HCT116 (cell line): ENCODE measurements around the gene FLNA. TPM values are rescaled to one million over a fixed set of nuclear protein-coding genes. Genes with fewer than 3 reads are reported as not detected.

Experiments used
- ATAC-seq: fragments of 200-7000 bp; cut with Tn5 transposase; 2 replicates; pipeline ENCODE4 v1.9.1; 2020; ENCODE audit warnings: mild to moderate bottlenecking, moderate library complexity
- Bru-seq: library from RNA; stranded (reverse); fragments of 400-500 nt; gene quantifications from one replicate; lab custom pipeline; 2021; lab: Mats Ljungman, UMichigan
- BruChase-seq, 2 experiments: library from RNA; stranded (reverse); fragments of 400-500 nt; gene quantifications; one replicate each; lab custom pipeline; 2021; lab: Mats Ljungman, UMichigan
- BruUV-seq: library from RNA; stranded (reverse); fragments of 400-500 nt; replicated peaks from 2 replicates; lab custom pipeline; 2021; lab: Mats Ljungman, UMichigan
- CTCF ChIA-PET: fragments of 300-600 bp; sonication (Branson Sonifier 250); formaldehyde crosslinking; loops from one replicate; lab custom pipeline; 2021; ENCODE audit warnings: antibody characterized with exemption; lab: Charles Lee
- POLR2A ChIA-PET: fragments of 300-600, 350-600 bp; sonication (Branson Sonifier 250); formaldehyde crosslinking; loops from one replicate; lab custom pipeline; 2021; ENCODE audit warnings: antibody characterized with exemption; lab: Charles Lee
- RAD21 ChIA-PET, 2 experiments: fragments of 300-600 bp; sonication (Branson Sonifier 250); formaldehyde crosslinking; loops; one replicate each; lab custom pipeline; 2023; ENCODE audit warnings: low total read pairs in 2 of 2; ENCODE audit not compliant: uncharacterized antibody in 2 of 2, unreplicated experiment in 2 of 2, low non-redundant PET in 1 of 2; lab: Charles Lee
- DNase-seq: peaks from one replicate; pipeline ENCODE4 v3.0.0-alpha.2; 2010; ENCODE audit warnings: low read depth, low spot score
- H2AFZ ChIP-seq: fragments of 200-600 bp; shearing (Covaris generic), sonication (generic); 2 replicates; pipeline ENCODE4 v1.6.1; 2017; ENCODE audit warnings: low read depth, mixed run types, mixed read lengths, antibody characterized with exemption, low read length; ENCODE audit not compliant: poor library complexity, severe bottlenecking
- H3K27ac ChIP-seq: 2 replicates; pipeline ENCODE4 v1.5.1; 2012; ENCODE audit warnings: low read depth, low read length
- H3K27me3 ChIP-seq: fragments of 200-600 bp; sonication (generic); 2 replicates; pipeline ENCODE4 v1.6.1; 2016; ENCODE audit warnings: mixed run types, low read length, mixed read lengths; ENCODE audit not compliant: insufficient read depth
- H3K36me3 ChIP-seq, 2 experiments: fragments of 200-500 bp in 1 of 2; fragments of 200-600 bp in 1 of 2; sonication (Bioruptor generic) in 1 of 2; sonication (generic) in 1 of 2; 2 replicates each; pipeline versions ENCODE4 v1.5.1 to v1.6.1; 2014 to 2016; ENCODE audit warnings: low read length in 2 of 2, inconsistent platforms in 1 of 2, mixed read lengths in 1 of 2, mixed run types in 1 of 2; ENCODE audit not compliant: insufficient read depth in 2 of 2, control insufficient read depth in 1 of 2
- H3K4me1 ChIP-seq, 2 experiments: fragments of 200-600 bp in 1 of 2; sonication (generic) in 1 of 2; 2 replicates each; pipeline versions ENCODE4 v1.5.1 to v1.6.1; 2012 to 2017; ENCODE audit warnings: low read length in 2 of 2, inconsistent platforms in 1 of 2, mild to moderate bottlenecking in 1 of 2, mixed read lengths in 1 of 2, mixed run types in 1 of 2, moderate library complexity in 1 of 2; ENCODE audit not compliant: insufficient read depth in 2 of 2, control insufficient read depth in 1 of 2
- H3K4me2 ChIP-seq: fragments of 200-600 bp; sonication (generic); 2 replicates; pipeline ENCODE4 v1.6.1; 2017; ENCODE audit warnings: mixed run types, low read length, mixed read lengths
- H3K4me3 ChIP-seq, 2 experiments: fragments of 200-600 bp in 1 of 2; sonication (generic) in 1 of 2; replicated peaks in 1 of 2; 2 replicates each; pipeline ENCODE4 v1.5.1; 2011 to 2016; ENCODE audit warnings: low read length in 2 of 2, control low read depth in 1 of 2, low read depth in 1 of 2, mild to moderate bottlenecking in 1 of 2, mixed read lengths in 1 of 2, mixed run types in 1 of 2
- H3K79me2 ChIP-seq: fragments of 200-600 bp; sonication (generic); 2 replicates; pipeline ENCODE4 v1.6.1; 2017; ENCODE audit warnings: mild to moderate bottlenecking, mixed run types, low read length, moderate library complexity, mixed read lengths; ENCODE audit not compliant: insufficient read depth
- H3K9ac ChIP-seq: fragments of 200-600 bp; sonication (generic); 2 replicates; pipeline ENCODE4 v1.6.1; 2016; ENCODE audit warnings: low read length, mixed read lengths
- H3K9me2 ChIP-seq: fragments of 200-600 bp; sonication (generic), shearing (Covaris generic); 2 replicates; pipeline ENCODE4 v1.6.1; 2017; ENCODE audit warnings: mixed run types, mild to moderate bottlenecking, moderate library complexity; ENCODE audit not compliant: insufficient read depth
- H3K9me3 ChIP-seq, 2 experiments: fragments of 200-500 bp in 1 of 2; fragments of 200-600 bp in 1 of 2; sonication (Bioruptor generic) in 1 of 2; sonication (generic) in 1 of 2; 2 replicates each; pipeline ENCODE4 v1.6.1; 2014 to 2017; ENCODE audit warnings: low read length in 2 of 2, mixed read lengths in 2 of 2, inconsistent platforms in 1 of 2, low read depth in 1 of 2, mild to moderate bottlenecking in 1 of 2, mixed run types in 1 of 2, moderate library complexity in 1 of 2; ENCODE audit not compliant: control insufficient read depth in 1 of 2, insufficient read depth in 1 of 2
- H4K20me1 ChIP-seq: fragments of 200-600 bp; sonication (generic), shearing (Covaris generic); 2 replicates; pipeline ENCODE4 v1.6.1; 2017; ENCODE audit warnings: mixed run types, mild to moderate bottlenecking, moderate library complexity; ENCODE audit not compliant: insufficient read depth
- CEBPB ChIP-seq: IDR thresholded peaks from 2 replicates; pipeline ENCODE4 v1.6.1; 2012; ENCODE audit warnings: low read depth
- JUND ChIP-seq: IDR thresholded peaks from 2 replicates; pipeline ENCODE4 v1.6.1; 2012
- SRF ChIP-seq: IDR thresholded peaks from 2 replicates; pipeline ENCODE4 v1.6.1; 2012; ENCODE audit warnings: low read depth
- YY1 ChIP-seq: IDR thresholded peaks from 2 replicates; pipeline ENCODE4 v1.6.1; 2011; ENCODE audit warnings: low read length, low read depth, moderate library complexity, mild to moderate bottlenecking; ENCODE audit not compliant: insufficient replicate concordance; ENCODE audit errors: extremely low read depth
- ZFX ChIP-seq: fragments of 450-650 bp; IDR thresholded peaks from 2 replicates; pipeline ENCODE4 v1.6.1; 2017
- intact Hi-C: fragments of 100-400 bp; cut with micrococcal nuclease; formaldehyde crosslinking; loops from 2 replicates; pipeline ENCODE4 v1.10.0; 2022
- long read RNA-seq: library from polyadenylated mRNA; unstranded; transcript quantifications from one replicate; pipeline ENCODE4 v2.0.0, GENCODE V29; 2021; ENCODE audit not compliant: unreplicated experiment
- polyA plus RNA-seq: library from polyadenylated mRNA; unstranded; fragments of >200 nt; gene quantifications from 2 replicates; pipeline ENCODE4 v1.2.1, GENCODE V29; 2012; ENCODE audit warnings: missing spikeins
- total RNA-seq: library from RNA; stranded (reverse); gene quantifications from one replicate; pipeline ENCODE4 v1.2.1, GENCODE V29; 2021; ENCODE audit not compliant: unreplicated experiment
- TF ChIP-seq, protein P1 (sequence below): IDR thresholded peaks from 2 replicates; pipeline ENCODE4 v1.6.1; 2012
- TF ChIP-seq, protein P2 (sequence below), 3 experiments: fragments of 200-600 bp in 1 of 3; sonication (generic) in 1 of 3; IDR thresholded peaks in 2 of 3; conservative IDR thresholded peaks in 1 of 3; 2 replicates each; pipeline ENCODE4 v1.5.1; 2012 to 2017; ENCODE audit warnings: low read depth in 2 of 3, low read length in 2 of 3, antibody characterized with exemption in 1 of 3, borderline replicate concordance in 1 of 3, control low read depth in 1 of 3, mild to moderate bottlenecking in 1 of 3, mixed read lengths in 1 of 3, mixed run types in 1 of 3, moderate library complexity in 1 of 3; ENCODE audit not compliant: insufficient read depth in 1 of 3

FLNA gene, protein sequence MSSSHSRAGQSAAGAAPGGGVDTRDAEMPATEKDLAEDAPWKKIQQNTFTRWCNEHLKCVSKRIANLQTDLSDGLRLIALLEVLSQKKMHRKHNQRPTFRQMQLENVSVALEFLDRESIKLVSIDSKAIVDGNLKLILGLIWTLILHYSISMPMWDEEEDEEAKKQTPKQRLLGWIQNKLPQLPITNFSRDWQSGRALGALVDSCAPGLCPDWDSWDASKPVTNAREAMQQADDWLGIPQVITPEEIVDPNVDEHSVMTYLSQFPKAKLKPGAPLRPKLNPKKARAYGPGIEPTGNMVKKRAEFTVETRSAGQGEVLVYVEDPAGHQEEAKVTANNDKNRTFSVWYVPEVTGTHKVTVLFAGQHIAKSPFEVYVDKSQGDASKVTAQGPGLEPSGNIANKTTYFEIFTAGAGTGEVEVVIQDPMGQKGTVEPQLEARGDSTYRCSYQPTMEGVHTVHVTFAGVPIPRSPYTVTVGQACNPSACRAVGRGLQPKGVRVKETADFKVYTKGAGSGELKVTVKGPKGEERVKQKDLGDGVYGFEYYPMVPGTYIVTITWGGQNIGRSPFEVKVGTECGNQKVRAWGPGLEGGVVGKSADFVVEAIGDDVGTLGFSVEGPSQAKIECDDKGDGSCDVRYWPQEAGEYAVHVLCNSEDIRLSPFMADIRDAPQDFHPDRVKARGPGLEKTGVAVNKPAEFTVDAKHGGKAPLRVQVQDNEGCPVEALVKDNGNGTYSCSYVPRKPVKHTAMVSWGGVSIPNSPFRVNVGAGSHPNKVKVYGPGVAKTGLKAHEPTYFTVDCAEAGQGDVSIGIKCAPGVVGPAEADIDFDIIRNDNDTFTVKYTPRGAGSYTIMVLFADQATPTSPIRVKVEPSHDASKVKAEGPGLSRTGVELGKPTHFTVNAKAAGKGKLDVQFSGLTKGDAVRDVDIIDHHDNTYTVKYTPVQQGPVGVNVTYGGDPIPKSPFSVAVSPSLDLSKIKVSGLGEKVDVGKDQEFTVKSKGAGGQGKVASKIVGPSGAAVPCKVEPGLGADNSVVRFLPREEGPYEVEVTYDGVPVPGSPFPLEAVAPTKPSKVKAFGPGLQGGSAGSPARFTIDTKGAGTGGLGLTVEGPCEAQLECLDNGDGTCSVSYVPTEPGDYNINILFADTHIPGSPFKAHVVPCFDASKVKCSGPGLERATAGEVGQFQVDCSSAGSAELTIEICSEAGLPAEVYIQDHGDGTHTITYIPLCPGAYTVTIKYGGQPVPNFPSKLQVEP (N-terminal part only)
- total RNA-seq, result 546 TPM
- polyA plus RNA-seq, result 518 and 552 TPM in 2 replicates
- percentile 81 among the genes with signal in this experiment for Bru-seq, nascent RNA
- BruChase-seq, experiment 1, labeled RNA remaining after a 6-hour chase, result percentile 96 among the genes with signal in this experiment
- percentile 91 among the genes with signal in this experiment for BruChase-seq, experiment 2, labeled RNA remaining after a 2-hour chase
- long read RNA-seq, full-length matches to known transcripts, result 12 of 632 reads
- long read RNA-seq, partial matches to known transcripts, result 553 of 632 reads
- long read RNA-seq, other reads (novel, unspliced or antisense), result 67 of 632 reads

DNA sequence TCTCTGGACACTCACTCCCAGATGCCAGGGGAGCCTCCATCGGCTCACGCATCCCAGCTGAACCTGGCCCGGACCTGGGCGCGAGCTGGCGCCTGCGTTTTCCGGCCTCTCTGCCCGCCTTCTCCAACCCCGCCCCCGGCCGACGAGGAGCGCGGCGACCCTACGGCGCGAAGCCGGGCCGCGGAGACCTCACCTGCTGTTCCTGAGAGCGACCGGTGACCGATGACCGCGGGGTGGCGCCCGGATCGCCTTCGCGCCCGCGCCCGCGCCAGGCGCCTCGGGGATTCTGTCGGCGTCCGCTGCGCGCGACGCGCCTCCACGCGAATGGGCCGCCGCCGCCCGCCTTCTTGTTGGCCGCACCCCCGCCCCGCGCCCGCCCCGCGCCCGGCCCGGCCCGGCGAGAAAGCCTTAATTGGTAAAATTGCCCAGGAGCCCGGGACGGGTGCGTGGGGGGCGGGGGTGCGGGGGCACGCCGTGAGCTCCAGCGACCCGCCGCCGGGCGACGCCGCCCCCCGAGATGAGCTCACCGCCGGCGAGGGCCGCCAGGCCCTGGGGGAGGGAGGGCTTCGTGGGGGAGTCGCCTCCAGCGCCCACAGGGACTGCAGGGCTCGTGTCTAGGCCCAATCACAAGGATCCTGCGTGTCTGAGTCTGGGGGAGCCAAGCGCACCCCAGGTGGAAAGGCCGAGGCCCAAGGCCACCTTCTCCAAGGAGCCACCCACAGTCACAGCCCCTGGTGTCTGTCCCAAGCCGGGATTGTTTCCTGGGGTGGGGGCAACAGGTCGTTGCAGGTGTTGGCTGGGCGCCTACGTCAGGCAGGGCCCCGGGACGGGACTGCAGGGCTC, at the start of gene FLNA:
Gene FLNA, minus strand, starts transcription at position 322 of the 843 bp plus-strand sequence. CDS start 3,389 bp downstream, outside the sequence.
- no peak within 1 kb of the TSS for H2AFZ ChIP-seq
- ChIA-PET RAD21 (no interaction called here), POLR2A (interaction anchor here (1.5 to 2.3 kb wide), 3 partner anchors 8 to 173 kb away, joined by 5 to 12 read pairs (median 6); partner anchors contain the start of genes IKBKG and RPL10), CTCF (interaction anchor here (1.6 kb wide), 1 partner anchor 37 kb away, joined by 4 read pairs; no protein-coding TSS in a partner anchor)
- no TSS peak for BruUV-seq
- H3K27ac ChIP-seq, result peak within 1 kb of the TSS; percentile 94
- ATAC-seq (no peak), DNase-seq (no peak)
- no peaks in the 10 kb centered on the region for H3K9me2 ChIP-seq
- no peaks in the 10 kb centered on the region for H3K36me3 ChIP-seq
- TF ChIP-seq, protein P1, sequence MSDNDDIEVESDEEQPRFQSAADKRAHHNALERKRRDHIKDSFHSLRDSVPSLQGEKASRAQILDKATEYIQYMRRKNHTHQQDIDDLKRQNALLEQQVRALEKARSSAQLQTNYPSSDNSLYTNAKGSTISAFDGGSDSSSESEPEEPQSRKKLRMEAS, result no peak
- TF ChIP-seq ZFX, result peak; percentile 42; the same call in 1 of the 2 replicates
- TF ChIP-seq YY1, result no peak
- TF ChIP-seq, protein P2, sequence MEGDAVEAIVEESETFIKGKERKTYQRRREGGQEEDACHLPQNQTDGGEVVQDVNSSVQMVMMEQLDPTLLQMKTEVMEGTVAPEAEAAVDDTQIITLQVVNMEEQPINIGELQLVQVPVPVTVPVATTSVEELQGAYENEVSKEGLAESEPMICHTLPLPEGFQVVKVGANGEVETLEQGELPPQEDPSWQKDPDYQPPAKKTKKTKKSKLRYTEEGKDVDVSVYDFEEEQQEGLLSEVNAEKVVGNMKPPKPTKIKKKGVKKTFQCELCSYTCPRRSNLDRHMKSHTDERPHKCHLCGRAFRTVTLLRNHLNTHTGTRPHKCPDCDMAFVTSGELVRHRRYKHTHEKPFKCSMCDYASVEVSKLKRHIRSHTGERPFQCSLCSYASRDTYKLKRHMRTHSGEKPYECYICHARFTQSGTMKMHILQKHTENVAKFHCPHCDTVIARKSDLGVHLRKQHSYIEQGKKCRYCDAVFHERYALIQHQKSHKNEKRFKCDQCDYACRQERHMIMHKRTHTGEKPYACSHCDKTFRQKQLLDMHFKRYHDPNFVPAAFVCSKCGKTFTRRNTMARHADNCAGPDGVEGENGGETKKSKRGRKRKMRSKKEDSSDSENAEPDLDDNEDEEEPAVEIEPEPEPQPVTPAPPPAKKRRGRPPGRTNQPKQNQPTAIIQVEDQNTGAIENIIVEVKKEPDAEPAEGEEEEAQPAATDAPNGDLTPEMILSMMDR (IDR thresholded peaks at IDR 0.05 in 2 of 3, conservative IDR thresholded peaks at IDR 0.05 in 1 of 3; ENCODE audit: borderline replicate concordance in 1 of 3, insufficient read depth in 1 of 3, low read depth in 2 of 3, low read length in 2 of 3), result no peak
- no peak for TF ChIP-seq CEBPB
- no peak for TF ChIP-seq JUND
- TF ChIP-seq SRF, result no peak
- H3K9me3 ChIP-seq, result no peaks in the 10 kb centered on the region
- no peaks in the 10 kb centered on the region for H4K20me1 ChIP-seq
- peak within 1 kb of the TSS; percentile 74 for H3K9ac ChIP-seq
- H3K27me3 ChIP-seq, result no peaks in the 10 kb centered on the region
- intact Hi-C loops, result no loop called here
- H3K4me3 ChIP-seq, result peak within 1 kb of the TSS; percentile 56 to 63
- H3K79me2 ChIP-seq, result peaks cover 18% of the 10 kb centered on the region
- peaks cover 15 to 54% of the 10 kb centered on the region in 2 experiments for H3K4me1 ChIP-seq
- H3K4me2 ChIP-seq, result peak within 1 kb of the TSS; percentile 91
